ENCODE data around the gene FAM53B. TPM values are rescaled to one million over a fixed set of nuclear protein-coding genes. Genes with fewer than 3 reads are reported as not detected.

Gene FAM53B
- total and polyA plus RNA-seq, 4 donors = 5.1 to 20.6 (median 9.6) TPM

- peak; percentile 21 to 63 for DNase-seq
- no peak for ATAC-seq (ENCODE audit: low FRiP score)
- Histone ChIP-seq H3K4me3 (ENCODE audit: low read length in 2 of 2) (no peak overlapping the region), H3K36me3 (ENCODE audit: control insufficient read depth in 1 of 2, insufficient read depth in 2 of 2, low read length in 1 of 2) (no peaks in the 10 kb centered on the region), H3K4me1 (ENCODE audit: control insufficient read depth in 1 of 2, insufficient read depth in 2 of 2, low read length in 2 of 2) (peaks cover 0 to 4% of the 10 kb centered on the region in 2 donors), H3K27ac (ENCODE audit: low read depth in 1 of 2, low read length in 2 of 2) (no peak overlapping the region), H3K27me3 (ENCODE audit: control insufficient read depth in 1 of 2, insufficient read depth in 2 of 2, low read length in 1 of 2) (no peaks in the 10 kb centered on the region), H3K9me3 (ENCODE audit: control insufficient read depth, low read length) (no peaks in the 10 kb centered on the region)
- intact Hi-C loops (cut with DNase I) = no loop called here
- WGBS, 2 donors = 95 to 96% methylated on average over 18 of the region's 18 CpGs
Measured at GRCh38 chr10:124698545-124699469, 45.4 kb downstream of the FAM53B start.

- Histone ChIP-seq H3K9me3 (ENCODE audit: control insufficient read depth, low read length) (no peaks in the 10 kb centered on the region), H3K27ac (ENCODE audit: low read depth in 1 of 2, low read length in 2 of 2) (no peak overlapping the region), H3K4me1 (ENCODE audit: control insufficient read depth in 1 of 2, insufficient read depth in 2 of 2, low read length in 2 of 2) (peaks cover 0 to 4% of the 10 kb centered on the region in 2 donors), H3K4me3 (ENCODE audit: low read length in 2 of 2) (no peak overlapping the region), H3K36me3 (ENCODE audit: control insufficient read depth in 1 of 2, insufficient read depth in 2 of 2, low read length in 1 of 2) (no peaks in the 10 kb centered on the region), H3K27me3 (ENCODE audit: control insufficient read depth in 1 of 2, insufficient read depth in 2 of 2, low read length in 1 of 2) (no peaks in the 10 kb centered on the region)
- ATAC-seq (ENCODE audit: low FRiP score) (no peak), DNase-seq (peak; percentile 67 to 73)
- intact Hi-C loops (cut with DNase I) = no loop called here
- WGBS, 2 donors = 84 to 90% methylated on average over 13 of the region's 13 CpGs
Measured at GRCh38 chr10:124697837-124698544, 46.2 kb downstream of the FAM53B start.

- H3K9me3 ChIP-seq (ENCODE audit: control insufficient read depth, low read length) = no peaks in the 10 kb centered on the region
- H3K27me3 ChIP-seq (ENCODE audit: control insufficient read depth in 1 of 2, insufficient read depth in 2 of 2, low read length in 1 of 2) = no peaks in the 10 kb centered on the region
- H3K27ac ChIP-seq (ENCODE audit: low read depth in 1 of 2, low read length in 2 of 2) = no peak overlapping the region
- H3K36me3 ChIP-seq (ENCODE audit: control insufficient read depth in 1 of 2, insufficient read depth in 2 of 2, low read length in 1 of 2) = no peaks in the 10 kb centered on the region
- 97 to 98% methylated on average over 8 of the region's 8 CpGs for WGBS, 2 donors
- no peak overlapping the region for H3K4me3 ChIP-seq (ENCODE audit: low read length in 2 of 2)
- intact Hi-C loops (cut with DNase I) = no loop called here
- ATAC-seq (ENCODE audit: low FRiP score) = no peak
- DNase-seq = peak; percentile 17 to 51
- H3K4me1 ChIP-seq (ENCODE audit: control insufficient read depth in 1 of 2, insufficient read depth in 2 of 2, low read length in 2 of 2) = peaks cover 0 to 4% of the 10 kb centered on the region in 2 donors
Measured at GRCh38 chr10:124697443-124697836, 46.7 kb downstream of the FAM53B start.

- intact Hi-C loops (cut with DNase I) = no loop called here
- peak; percentile 34 to 44 for DNase-seq
- Histone ChIP-seq H3K4me3 (ENCODE audit: low read length in 2 of 2) (no peak overlapping the region), H3K27me3 (ENCODE audit: control insufficient read depth in 1 of 2, insufficient read depth in 2 of 2, low read length in 1 of 2) (no peaks in the 10 kb centered on the region), H3K9me3 (ENCODE audit: control insufficient read depth, low read length) (no peaks in the 10 kb centered on the region), H3K4me1 (ENCODE audit: control insufficient read depth in 1 of 2, insufficient read depth in 2 of 2, low read length in 2 of 2) (peaks cover 0 to 4% of the 10 kb centered on the region in 2 donors), H3K36me3 (ENCODE audit: control insufficient read depth in 1 of 2, insufficient read depth in 2 of 2, low read length in 1 of 2) (no peaks in the 10 kb centered on the region), H3K27ac (ENCODE audit: low read depth in 1 of 2, low read length in 2 of 2) (no peak overlapping the region)
- ATAC-seq (ENCODE audit: low FRiP score) = no peak
- 82 to 87% methylated on average over 19 of the region's 19 CpGs for WGBS, 2 donors
Measured at GRCh38 chr10:124696446-124697392, 47.5 kb downstream of the FAM53B start.

- no peaks in the 10 kb centered on the region for H3K36me3 ChIP-seq (ENCODE audit: control insufficient read depth in 1 of 2, insufficient read depth in 2 of 2, low read length in 1 of 2)
- DNase-seq = no peak
- ATAC-seq (ENCODE audit: low FRiP score) = no peak
- no peaks in the 10 kb centered on the region for H3K4me1 ChIP-seq (ENCODE audit: control insufficient read depth in 1 of 2, insufficient read depth in 2 of 2, low read length in 2 of 2)
- intact Hi-C loops (cut with DNase I) = no loop called here
- no peaks in the 10 kb centered on the region for H3K9me3 ChIP-seq (ENCODE audit: control insufficient read depth, low read length)
- H3K27ac ChIP-seq (ENCODE audit: low read depth in 1 of 2, low read length in 2 of 2) = no peak overlapping the region
- H3K4me3 ChIP-seq (ENCODE audit: low read length in 2 of 2) = no peak overlapping the region
- H3K27me3 ChIP-seq (ENCODE audit: control insufficient read depth in 1 of 2, insufficient read depth in 2 of 2, low read length in 1 of 2) = no peaks in the 10 kb centered on the region
- 89 to 98% methylated on average over 3 of the region's 3 CpGs for WGBS, 2 donors
Measured at GRCh38 chr10:124695259-124695658, 48.9 kb downstream of the FAM53B start.

- DNase-seq = peak in 1 of 2 donors; percentile 26
- intact Hi-C loops (cut with DNase I) = no loop called here
- no peaks in the 10 kb centered on the region for H3K4me1 ChIP-seq (ENCODE audit: control insufficient read depth in 1 of 2, insufficient read depth in 2 of 2, low read length in 2 of 2)
- no peak overlapping the region for H3K4me3 ChIP-seq (ENCODE audit: low read length in 2 of 2)
- no peaks in the 10 kb centered on the region for H3K27me3 ChIP-seq (ENCODE audit: control insufficient read depth in 1 of 2, insufficient read depth in 2 of 2, low read length in 1 of 2)
- H3K36me3 ChIP-seq (ENCODE audit: control insufficient read depth in 1 of 2, insufficient read depth in 2 of 2, low read length in 1 of 2) = no peaks in the 10 kb centered on the region
- H3K27ac ChIP-seq (ENCODE audit: low read depth in 1 of 2, low read length in 2 of 2) = no peak overlapping the region
- 92% methylated on average over 14 of the region's 14 CpGs for WGBS, 2 donors
- H3K9me3 ChIP-seq (ENCODE audit: control insufficient read depth, low read length) = no peaks in the 10 kb centered on the region
- ATAC-seq (ENCODE audit: low FRiP score) = no peak
Measured at GRCh38 chr10:124694481-124695220, 49.5 kb downstream of the FAM53B start.

- WGBS, 2 donors = 67 to 71% methylated on average over 10 of the region's 10 CpGs
- intact Hi-C loops (cut with DNase I) = no loop called here
- Histone ChIP-seq H3K27me3 (ENCODE audit: control insufficient read depth in 1 of 2, insufficient read depth in 2 of 2, low read length in 1 of 2) (no peaks in the 10 kb centered on the region), H3K27ac (ENCODE audit: low read depth in 1 of 2, low read length in 2 of 2) (no peak overlapping the region), H3K9me3 (ENCODE audit: control insufficient read depth, low read length) (no peaks in the 10 kb centered on the region), H3K4me1 (ENCODE audit: control insufficient read depth in 1 of 2, insufficient read depth in 2 of 2, low read length in 2 of 2) (no peaks in the 10 kb centered on the region), H3K36me3 (ENCODE audit: control insufficient read depth in 1 of 2, insufficient read depth in 2 of 2, low read length in 1 of 2) (no peaks in the 10 kb centered on the region), H3K4me3 (ENCODE audit: low read length in 2 of 2) (no peak overlapping the region)
- ATAC-seq (ENCODE audit: low FRiP score) (no peak), DNase-seq (peak; percentile 32 to 49)
Measured at GRCh38 chr10:124693801-124694416, 50.3 kb downstream of the FAM53B start.

Data from aorta (tissue), 5 donors.